GM10248 (cell line): Measurements from ENCODE around the gene RAB1B.
A peak's percentile ranks its signal among the peaks of the same experiment; 100 is the strongest.

Experiments used
- CTCF ChIA-PET: fragments of 300-600 bp; sonication (Branson Sonifier 250); formaldehyde crosslinking; extraction: SDS; loops from one replicate; lab custom pipeline; 2021; ENCODE audit warnings: antibody characterized with exemption; lab: Yijun Ruan, JAX
- POLR2A ChIA-PET: fragments of 350-650 bp; sonication (Branson Sonifier 250); formaldehyde crosslinking; extraction: SDS; loops from one replicate; lab custom pipeline; 2020; ENCODE audit warnings: antibody characterized with exemption; lab: Yijun Ruan, JAX
- DNase-seq: peaks from one replicate; pipeline ENCODE4 v3.0.0; 2012; ENCODE audit errors: extremely low spot score
- CTCF ChIP-seq: IDR thresholded peaks from 2 replicates; pipeline ENCODE4 v1.5.1; 2012; ENCODE audit warnings: mild to moderate bottlenecking, low read depth; ENCODE audit errors: extremely low read depth, missing control alignments, control extremely low read depth

RAB1B gene

GRCh38 chr11:66221726-66222236 lies 46.7 kb upstream of the RAB1B start:
- POLR2A ChIA-PET = no interaction called here
- TF ChIP-seq CTCF = peak; percentile 29
- CTCF ChIA-PET = interaction anchor here (0.6 to 6.8 kb wide), 48 partner anchors 8 to 795 kb away, joined by 3 to 92 read pairs (median 5); partner anchors contain the start of genes MUS81, RAB1B, RIN1 and YIF1A
- peak; percentile 39 for DNase-seq

DNA sequence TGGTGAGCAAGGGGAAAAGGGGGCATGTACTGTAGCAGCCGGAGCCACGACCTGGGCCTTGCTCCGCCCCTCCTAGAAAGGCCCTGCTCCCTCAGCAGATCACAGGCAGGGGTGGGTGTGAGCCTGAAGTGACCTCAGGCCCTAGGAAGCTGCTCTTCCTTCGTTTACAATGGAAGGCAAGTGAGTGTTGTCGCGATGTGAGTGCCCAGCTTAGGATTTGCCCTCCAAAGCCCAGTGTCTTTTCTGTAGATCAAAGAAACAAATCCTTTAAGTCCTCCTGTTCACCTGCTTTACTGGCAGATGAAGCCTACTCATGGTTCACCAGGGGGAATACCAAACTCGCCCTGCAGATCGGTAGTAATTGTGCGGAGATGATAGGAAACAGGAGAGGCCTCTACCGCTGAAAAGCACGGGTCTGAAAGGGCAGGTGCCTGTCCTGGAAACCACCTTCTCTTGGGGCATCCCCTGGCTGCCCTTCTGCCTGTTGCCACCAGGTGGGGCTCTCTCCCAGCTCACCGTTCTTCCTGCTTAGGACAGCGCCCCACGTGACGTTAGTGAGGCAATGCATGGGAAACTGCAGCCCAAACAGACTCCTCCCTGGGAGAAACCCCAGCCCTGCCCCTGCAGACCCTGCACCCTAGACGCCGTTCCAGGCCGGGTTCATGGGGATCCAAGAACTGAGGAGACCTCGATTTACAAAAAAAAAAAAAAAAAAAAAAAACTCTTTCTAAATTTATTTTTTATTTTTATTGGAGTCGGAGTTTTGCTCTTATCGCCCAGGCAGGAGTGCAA lies 45.9 kb upstream of the RAB1B start:
- CTCF ChIA-PET = interaction anchor here (0.6 to 6.8 kb wide), 50 partner anchors 8 to 794 kb away, joined by 3 to 92 read pairs (median 5); partner anchors contain the start of genes MUS81, RAB1B, RIN1 and YIF1A
- POLR2A ChIA-PET = no interaction called here
- peak; percentile 94 for DNase-seq

GRCh38 chr11:66224226-66224855 lies 44.1 kb upstream of the RAB1B start:
- POLR2A ChIA-PET = interaction anchor here (0.6 kb wide), 1 partner anchor 65 kb away, joined by 6 read pairs; the partner anchor contains the start of gene YIF1A
- DNase-seq = no peak
- CTCF ChIA-PET = interaction anchor here (1.0 to 6.8 kb wide), 4 partner anchors 11 to 87 kb away, joined by 3 to 92 read pairs (median 34); partner anchors contain the start of gene YIF1A
- TF ChIP-seq CTCF = no peak

More for the DNA sequence above, 45.9 kb upstream of the RAB1B start:
- TF ChIP-seq CTCF = peak; percentile 100

DNA sequence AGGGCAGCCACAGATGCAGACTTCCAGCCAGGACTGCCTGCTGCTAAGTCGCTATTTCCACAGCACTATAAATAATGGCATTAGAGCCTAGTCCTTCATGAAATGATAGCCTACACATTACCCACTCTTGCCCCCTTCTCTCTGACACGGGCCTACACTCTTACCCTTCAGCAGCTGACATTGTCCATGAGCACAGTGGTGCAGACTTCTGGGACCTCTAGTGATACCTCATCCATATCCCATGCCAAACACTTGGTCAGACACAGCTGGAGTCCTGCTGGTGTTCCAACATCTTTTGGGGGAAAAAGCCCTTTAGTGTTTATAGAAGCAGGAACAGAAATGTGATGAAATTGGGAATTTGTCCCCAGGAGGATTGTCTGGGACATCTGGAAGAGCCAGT lies 43.4 kb upstream of the RAB1B start:
- CTCF ChIA-PET = interaction anchor here (0.7 to 5.0 kb wide), 3 partner anchors 27 to 156 kb away, joined by 3 to 18 read pairs (median 5); no protein-coding TSS in a partner anchor
- TF ChIP-seq CTCF = no peak
- POLR2A ChIA-PET = no interaction called here
- no peak for DNase-seq

GRCh38 chr11:66226101-66226500 lies 42.3 kb upstream of the RAB1B start:
- POLR2A ChIA-PET = no interaction called here
- no peak for DNase-seq
- CTCF ChIA-PET = interaction anchor here (1.0 to 5.0 kb wide), 2 partner anchors 26 to 157 kb away, joined by 3 to 18 read pairs; no protein-coding TSS in a partner anchor
- TF ChIP-seq CTCF = no peak

- DNase-seq = no peak
- TF ChIP-seq CTCF = no peak
- ChIA-PET CTCF (interaction anchor here (1.0 to 1.6 kb wide), 2 partner anchors 18 to 53 kb away, joined by 3 to 5 read pairs; no protein-coding TSS in a partner anchor), POLR2A (no interaction called here)
These were observed 40.7 kb upstream of the RAB1B start for GRCh38 chr11:66227700-66228099.
